SH-SY5Y (cell line): ENCODE data around the gene HLA-DPA1.

Experiments
- GATA2 ChIP-seq: IDR thresholded peaks from 2 replicates; pipeline ENCODE4 v1.6.1; 2011; ENCODE audit warnings: mild to moderate bottlenecking, low read depth, low read length
- GATA3 ChIP-seq: IDR thresholded peaks from 2 replicates; pipeline ENCODE4 v1.6.1; 2011; ENCODE audit warnings: low read depth, mild to moderate bottlenecking, low read length, moderate library complexity

DNA sequence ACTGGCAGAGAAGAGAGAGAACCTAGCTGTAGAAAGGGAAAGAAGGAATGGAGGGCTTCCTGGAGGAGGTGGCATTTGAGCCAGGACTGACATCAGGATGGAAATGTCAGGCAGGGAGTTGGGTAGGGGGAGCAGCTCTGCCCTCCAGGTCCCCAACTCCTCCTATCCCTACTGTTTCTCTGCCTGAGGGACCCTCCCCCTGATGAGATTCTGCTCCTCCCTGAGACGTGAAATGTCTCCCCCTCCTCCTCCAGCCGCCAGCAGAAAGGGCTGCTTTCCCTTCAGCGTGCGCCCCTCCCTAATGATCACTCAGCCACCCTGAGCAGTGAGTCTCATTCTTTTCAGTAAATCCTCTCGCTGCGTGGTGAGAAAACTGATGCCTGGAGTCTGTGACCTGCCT, 43.0 kb upstream of the HLA-DPA1 start:
- TF ChIP-seq GATA3 (no peak), GATA2 (no peak)
